GM12891 (cell line): ENCODE data around the gene COA7.
"Not testable (repeated sequence)": the region's sequence is repeated elsewhere in the genome, so short reads cannot be mapped to it uniquely, and the experiment has no call there.

Experiments
- DNase-seq: peaks from one replicate; pipeline ENCODE4 v3.0.0; 2011; ENCODE audit warnings: low spot score; ENCODE audit not compliant: insufficient read length
- FAIRE-seq: peaks from 2 replicates; lab custom pipeline; 2011; peaks lifted over from hg19 to GRCh38; lab: Jason Lieb, UNC
- PAX5 ChIP-seq: IDR thresholded peaks from 2 replicates; pipeline ENCODE4 v1.6.1; 2011; ENCODE audit warnings: low read length, moderate library complexity, mild to moderate bottlenecking; ENCODE audit not compliant: insufficient read depth, severe bottlenecking
- POLR2A ChIP-seq: IDR thresholded peaks from 2 replicates; pipeline ENCODE4 v1.6.1; 2011; ENCODE audit warnings: low read depth, low read length, control low read depth
- POLR2AphosphoS5 ChIP-seq: IDR thresholded peaks from 2 replicates; pipeline ENCODE4 v1.6.1; 2011; ENCODE audit warnings: low read depth, low read length, control low read depth
- POU2F2 ChIP-seq: IDR thresholded peaks from 2 replicates; pipeline ENCODE4 v1.6.1; 2011; ENCODE audit warnings: low read depth, mild to moderate bottlenecking, control low read depth, low read length, moderate library complexity
- SPI1 ChIP-seq: IDR thresholded peaks from 2 replicates; pipeline ENCODE4 v1.6.1; 2011; ENCODE audit warnings: low read depth, low read length, control low read depth
- TAF1 ChIP-seq: IDR thresholded peaks from 2 replicates; pipeline ENCODE4 v1.6.1; 2011; ENCODE audit warnings: low read depth, low read length, control low read depth

The COA7 gene

DNA sequence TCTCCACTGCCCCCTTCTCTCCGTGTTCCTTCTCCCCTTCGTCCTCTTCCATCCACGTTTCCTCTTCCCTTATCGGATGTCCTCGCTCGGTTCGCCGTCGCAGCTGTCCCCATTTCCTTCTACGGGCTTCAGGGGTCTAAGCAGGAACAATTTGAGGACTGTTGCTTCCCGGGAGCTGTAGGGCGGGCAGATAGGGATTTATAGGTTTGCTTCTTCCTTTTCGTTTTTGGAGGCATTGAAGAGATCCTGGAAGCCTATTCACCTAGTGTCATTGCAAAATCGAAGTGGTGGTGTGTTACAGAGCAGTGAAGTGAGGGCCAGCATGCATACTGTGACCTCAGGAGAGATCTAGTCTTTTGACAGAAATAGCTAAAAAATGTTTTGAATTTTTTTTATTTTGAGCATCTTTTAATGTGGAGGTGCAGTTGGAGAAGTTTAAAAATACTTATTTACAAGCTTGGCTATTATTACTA is 29.0 kb upstream of the COA7 start:
- FAIRE-seq (peak; percentile 72), DNase-seq (no peak)
- no peak for TF ChIP-seq POLR2AphosphoS5
- no peak for TF ChIP-seq TAF1
- no peak for TF ChIP-seq PAX5
- no peak for TF ChIP-seq SPI1
- TF ChIP-seq POU2F2 = no peak
- TF ChIP-seq POLR2A = no peak

DNA sequence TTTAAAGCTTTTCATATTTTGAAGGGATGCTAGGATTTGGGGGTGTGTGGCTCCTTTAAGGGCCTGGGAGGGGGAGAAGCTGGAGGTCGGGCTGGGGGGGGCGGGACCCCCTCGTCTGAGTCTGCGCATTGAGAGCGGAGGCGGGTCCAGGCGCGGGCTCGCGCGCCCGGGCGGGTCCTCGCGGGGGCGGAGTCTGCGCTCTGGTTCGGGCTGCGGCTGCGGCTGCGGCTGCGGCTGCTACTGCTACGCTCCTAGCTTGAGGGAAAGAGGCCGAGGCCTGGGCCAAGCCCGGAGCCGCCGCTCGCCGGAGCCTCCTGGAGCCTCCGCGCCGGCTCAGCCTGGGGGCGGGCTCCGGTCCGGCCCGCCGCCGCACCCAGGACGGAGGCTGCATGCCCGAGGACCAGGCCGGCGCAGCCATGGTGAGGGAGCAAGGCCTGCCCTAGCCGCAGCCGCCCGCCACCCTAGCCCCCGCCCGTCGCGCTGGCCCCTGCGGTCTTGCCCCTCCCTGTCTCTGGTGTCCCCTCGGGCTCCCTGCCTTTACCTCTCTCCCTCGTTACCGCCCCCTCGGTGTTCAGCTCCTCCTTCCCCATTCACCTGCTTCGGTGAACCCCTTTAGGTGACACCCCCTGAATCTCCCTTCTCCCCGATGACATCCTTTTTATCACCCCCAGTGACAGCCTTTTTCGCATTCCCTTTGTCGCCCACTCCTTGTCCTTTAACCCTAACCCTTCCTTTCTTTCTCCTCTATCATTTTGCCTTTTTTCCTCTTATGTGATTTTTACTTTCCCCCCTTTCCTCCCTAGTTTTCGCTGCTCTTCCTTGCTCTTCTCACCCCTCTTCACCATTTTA is 28.3 kb upstream of the COA7 start, which contains the start of gene ZYG11B:
ZYG11B (plus strand) TSS at position 189 of the 849 bp plus-strand sequence; CDS start at position 390, 201 bp downstream.
- DNase-seq (peak; percentile 95), FAIRE-seq (peak; percentile 64)
- TF ChIP-seq PAX5 (no peak), POU2F2 (no peak), SPI1 (no peak), TAF1 (no peak), POLR2A (no peak), POLR2AphosphoS5 (no peak)

DNA sequence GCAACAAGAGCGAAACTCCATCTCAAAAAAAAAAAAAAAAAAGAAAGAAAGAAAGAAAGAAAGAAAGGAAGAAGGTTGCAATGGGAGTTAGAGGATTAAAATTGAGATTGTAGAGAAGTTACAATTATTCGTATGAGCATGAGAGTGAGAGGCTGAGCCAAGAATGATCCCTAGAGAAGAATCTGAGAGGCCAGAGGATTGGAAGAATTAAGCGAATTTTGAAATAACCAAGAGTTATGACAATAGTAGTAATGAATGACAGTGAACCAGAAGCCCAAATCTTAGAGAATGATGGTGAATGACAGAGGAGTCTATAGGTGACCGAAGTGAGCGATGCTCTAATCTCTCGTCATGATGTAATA is 27.7 kb upstream of the COA7 start:
- TF ChIP-seq POLR2AphosphoS5 (no peak), TAF1 (no peak), POLR2A (no peak), POU2F2 (no peak), SPI1 (no peak), PAX5 (no peak)
- DNase-seq (no peak), FAIRE-seq (no peak)

DNA sequence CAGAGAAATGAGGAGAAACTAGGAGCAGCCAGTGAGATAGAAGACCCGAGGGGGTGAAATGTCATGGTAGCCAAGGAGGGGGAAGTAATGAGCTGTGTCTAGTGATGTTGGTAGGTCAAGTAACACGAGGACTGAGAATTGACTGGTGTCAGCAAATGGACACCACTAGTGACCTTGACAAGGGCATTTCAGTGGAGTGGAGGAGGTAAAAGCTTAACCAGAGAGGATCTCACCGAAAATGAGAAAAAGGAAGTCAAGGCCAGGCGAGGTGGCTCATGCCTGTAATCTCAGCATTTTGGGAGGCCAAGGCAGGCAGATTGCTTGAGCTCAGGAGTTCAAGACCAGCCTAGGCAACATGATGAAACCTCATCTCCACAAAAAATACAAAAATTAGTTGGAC is 25.1 kb upstream of the COA7 start:
- TF ChIP-seq POU2F2 = no peak
- no peak for TF ChIP-seq PAX5
- TF ChIP-seq POLR2A = no peak
- TF ChIP-seq TAF1 = no peak
- TF ChIP-seq SPI1 = no peak
- TF ChIP-seq POLR2AphosphoS5 = no peak
- no peak for FAIRE-seq
- DNase-seq = no peak

DNA sequence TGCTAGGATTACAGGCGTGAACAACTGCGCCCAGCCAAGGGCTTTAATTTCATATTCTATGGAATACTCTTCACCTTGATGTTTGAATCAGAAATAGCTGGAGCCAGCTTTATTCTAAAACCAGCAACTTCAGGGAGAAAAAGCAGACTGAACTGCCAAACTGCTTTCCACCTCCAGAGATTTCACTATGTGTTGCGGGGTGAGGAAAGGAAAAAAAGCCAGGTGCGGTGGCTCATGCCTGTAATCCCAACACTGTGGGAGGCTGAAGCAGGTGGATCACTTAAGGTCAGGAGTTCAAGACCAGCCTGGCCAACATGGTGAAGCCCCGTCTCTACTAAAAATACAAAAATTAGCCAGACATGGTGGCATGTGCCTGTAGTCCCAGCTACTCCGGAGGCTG is 17.1 kb upstream of the COA7 start:
- FAIRE-seq, DNase-seq: not testable (repeated sequence)

DNA sequence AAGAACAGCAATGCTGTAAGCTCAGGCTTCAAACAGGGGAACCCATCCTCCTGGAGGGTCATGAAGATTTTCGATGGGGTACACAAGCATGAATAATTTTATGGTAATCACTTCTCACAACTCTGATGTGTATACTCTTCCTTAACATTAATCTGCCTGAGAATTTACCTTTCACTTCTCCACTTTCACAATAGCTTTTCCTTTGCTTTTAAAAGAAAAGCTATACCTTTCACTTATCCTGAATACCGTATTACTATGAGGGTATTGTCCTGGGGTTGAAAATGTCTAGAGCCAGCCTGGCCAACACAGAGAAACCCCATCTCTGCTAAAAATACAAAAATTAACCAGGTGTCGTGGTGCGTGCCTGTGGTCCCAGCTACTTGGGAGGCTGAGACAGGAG is 15.4 kb upstream of the COA7 start:
- DNase-seq = no peak
- FAIRE-seq = no peak
- no peak for TF ChIP-seq PAX5
- no peak for TF ChIP-seq SPI1
- no peak for TF ChIP-seq POLR2AphosphoS5
- TF ChIP-seq POLR2A = no peak
- no peak for TF ChIP-seq TAF1
- TF ChIP-seq POU2F2 = no peak

DNA sequence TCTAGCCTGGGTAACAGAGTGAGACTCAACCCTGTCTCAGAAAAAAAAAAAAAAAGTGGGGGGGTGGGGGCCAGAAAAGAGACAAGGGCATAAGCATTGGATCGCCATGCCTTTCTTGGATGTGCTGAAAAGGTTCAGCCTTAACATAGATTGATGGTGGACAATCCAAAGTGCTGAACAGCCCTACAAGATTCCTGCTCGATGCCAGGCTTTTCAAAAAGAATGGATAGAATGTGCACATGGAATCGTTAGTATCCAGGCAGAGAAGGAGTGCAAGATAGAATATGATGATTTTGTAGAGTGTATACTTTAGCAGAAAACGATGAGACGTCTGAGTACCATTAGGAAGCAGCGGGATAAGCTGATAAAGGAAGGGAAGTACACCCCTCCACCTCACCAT is 10.9 kb upstream of the COA7 start:
- no peak for TF ChIP-seq PAX5
- FAIRE-seq (no peak), DNase-seq (no peak)

DNA sequence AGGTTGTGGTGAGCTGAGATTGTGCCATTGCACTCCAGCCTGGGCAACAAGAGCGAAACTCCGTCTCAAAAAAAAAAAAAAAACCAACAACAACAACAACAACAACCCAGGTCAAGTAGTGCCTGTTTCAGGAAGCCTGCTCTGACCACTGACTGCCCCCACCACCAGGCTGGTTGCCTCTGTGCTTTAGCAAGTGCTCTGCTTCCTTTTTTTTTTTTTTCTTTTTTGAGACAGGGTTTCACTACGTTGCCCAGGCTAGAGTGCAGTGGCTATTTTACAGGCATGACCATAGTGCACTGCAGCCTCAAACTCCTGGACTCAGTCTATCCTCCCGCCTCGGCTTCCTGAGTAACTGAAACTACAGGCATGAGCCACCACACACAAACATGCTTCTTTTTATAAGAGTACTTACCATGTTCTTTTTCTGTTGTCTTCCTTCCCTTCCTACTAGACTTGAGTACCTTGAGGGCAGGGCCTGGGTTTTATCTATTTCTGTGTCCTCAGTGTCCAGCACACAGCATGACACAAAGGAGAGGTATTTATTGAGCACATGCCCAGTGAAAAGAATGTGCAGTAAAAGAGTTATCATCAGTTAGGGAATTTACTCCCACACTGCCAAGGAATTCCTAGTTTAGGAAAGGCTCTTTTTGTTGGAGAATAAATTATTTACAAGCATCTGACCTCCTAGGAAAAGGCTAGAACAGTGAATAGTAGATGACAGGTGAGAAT is 9.9 kb upstream of the COA7 start:
- no peak for TF ChIP-seq SPI1
- no peak for TF ChIP-seq POLR2A
- TF ChIP-seq POU2F2 = no peak
- TF ChIP-seq POLR2AphosphoS5 = no peak
- TF ChIP-seq PAX5 = no peak
- no peak for TF ChIP-seq TAF1

DNA sequence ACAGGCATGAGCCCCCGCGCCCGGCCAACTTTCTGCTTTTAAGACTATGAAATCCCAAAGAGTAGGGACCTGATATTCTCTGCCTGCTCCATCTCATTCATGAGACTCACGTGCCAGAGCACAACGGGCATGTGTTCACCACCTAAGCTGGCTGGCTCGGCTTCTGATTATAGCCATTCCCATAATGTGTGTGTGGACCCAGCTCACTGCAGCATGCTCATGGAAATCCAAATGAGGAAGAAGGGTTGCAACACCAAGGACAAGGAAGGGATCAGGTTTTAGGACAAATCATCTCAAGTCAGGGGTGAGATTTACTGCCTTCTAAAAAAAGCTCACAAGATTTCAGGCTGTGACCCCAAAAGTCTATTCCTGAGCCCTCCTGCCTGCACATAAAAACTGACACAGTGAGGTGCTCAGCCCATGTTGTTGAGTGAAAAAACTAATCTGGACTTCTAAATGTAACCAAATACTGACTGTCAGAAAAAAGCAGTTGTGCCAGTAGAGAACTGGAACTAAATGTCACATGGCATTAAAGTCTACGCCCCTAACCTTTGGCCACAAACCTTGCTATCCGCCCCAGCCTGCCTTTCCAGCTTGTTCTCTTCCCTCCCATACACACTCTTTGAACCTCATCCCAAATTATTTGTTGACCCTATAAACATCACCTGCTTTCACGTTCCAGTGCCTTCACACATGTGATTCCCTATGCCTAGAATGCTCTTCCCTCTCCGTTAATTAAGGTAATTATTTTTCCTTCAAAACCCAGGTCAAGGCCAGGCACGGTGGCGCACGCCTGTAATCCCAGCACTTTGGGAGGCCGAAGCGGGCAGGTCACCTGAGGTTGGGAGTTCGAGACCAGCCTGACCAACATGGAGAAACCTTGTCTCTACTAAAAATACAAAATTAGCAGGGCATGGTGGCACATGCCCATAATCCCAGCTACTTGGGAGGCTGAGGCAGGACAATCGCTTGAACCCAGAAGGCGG is 9.1 kb upstream of the COA7 start:
- FAIRE-seq (no peak), DNase-seq (no peak)
- TF ChIP-seq TAF1 (no peak), POU2F2 (no peak), SPI1 (no peak), POLR2AphosphoS5 (no peak), PAX5 (no peak), POLR2A (no peak)

More for the DNA sequence above, 9.9 kb upstream of the COA7 start:
- DNase-seq (no peak), FAIRE-seq (no peak)
